HG02970 (cell line): ENCODE data around the gene TBX15.
"Not testable (repeated sequence)": the region's sequence is repeated elsewhere in the genome, so short reads cannot be mapped to it uniquely, and the experiment has no call there.

ENCODE experiments used
- ATAC-seq: cut with Tn5 transposase; IDR thresholded peaks from one replicate; pipeline ENCODE4 v1.9.1; 2021; ENCODE audit warnings: mild to moderate bottlenecking, moderate library complexity, moderate number of reproducible peaks; ENCODE audit not compliant: unreplicated experiment, low FRiP score

The TBX15 gene

GRCh38 chr1:118931876-118932275 lies 56.3 kb downstream of the TBX15 start:
- no peak for ATAC-seq

- no peak for ATAC-seq
Measured at GRCh38 chr1:118928739-118929554, 59.2 kb downstream of the TBX15 start.

- no peak for ATAC-seq
Measured at GRCh38 chr1:118927427-118928187, 60.5 kb downstream of the TBX15 start.

- no peak for ATAC-seq
Measured at GRCh38 chr1:118926261-118926660, 61.9 kb downstream of the TBX15 start.

GRCh38 chr1:118925651-118926050 lies 62.5 kb downstream of the TBX15 start:
- no peak for ATAC-seq

- no peak for ATAC-seq
Measured at GRCh38 chr1:118923319-118923718, 64.8 kb downstream of the TBX15 start.

GRCh38 chr1:118921994-118922393 lies 66.1 kb downstream of the TBX15 start:
- no peak for ATAC-seq

GRCh38 chr1:118920124-118920717 lies 67.9 kb downstream of the TBX15 start:
- ATAC-seq = no peak

GRCh38 chr1:118918940-118919259 lies 69.2 kb downstream of the TBX15 start:
- ATAC-seq = no peak

- peak; percentile 48 for ATAC-seq
Measured at GRCh38 chr1:118918230-118918939, 69.8 kb downstream of the TBX15 start.

- ATAC-seq = not testable (repeated sequence)
Measured at GRCh38 chr1:118916346-118916745, 71.8 kb downstream of the TBX15 start.

GRCh38 chr1:118914379-118915161 lies 73.6 kb downstream of the TBX15 start:
- ATAC-seq = peak; percentile 53

- no peak for ATAC-seq
Measured at GRCh38 chr1:118913818-118914217, 74.3 kb downstream of the TBX15 start.

- ATAC-seq = no peak
Measured at GRCh38 chr1:118912574-118912973, 75.6 kb downstream of the TBX15 start.

GRCh38 chr1:118911571-118911970 lies 76.6 kb downstream of the TBX15 start:
- ATAC-seq = no peak

GRCh38 chr1:118907466-118907865 lies 80.7 kb downstream of the TBX15 start:
- no peak for ATAC-seq

GRCh38 chr1:118905671-118906070 lies 82.5 kb downstream of the TBX15 start:
- no peak for ATAC-seq

- no peak for ATAC-seq
Measured at GRCh38 chr1:118905196-118905595, 82.9 kb downstream of the TBX15 start.

- no peak for ATAC-seq
Measured at GRCh38 chr1:118902711-118903191, 85.4 kb downstream of the TBX15 start.

- ATAC-seq = no peak
Measured at GRCh38 chr1:118902299-118902698, 85.8 kb downstream of the TBX15 start.
